ENCODE data around the gene PLD1.
"Not testable (repeated sequence)": the region's sequence is repeated elsewhere in the genome, so short reads cannot be mapped to it uniquely, and the experiment has no call there.

PLD1 gene

GRCh38 chr3:171606151-171606751, 204.0 kb downstream of the PLD1 start:
- DNase-seq: no peak

- no peak for DNase-seq
Observed at GRCh38 chr3:171604370-171604769, 205.9 kb downstream of the PLD1 start.

- DNase-seq: no peak
Observed at GRCh38 chr3:171602072-171602471, 208.2 kb downstream of the PLD1 start.

GRCh38 chr3:171600030-171600429, 210.3 kb downstream of the PLD1 start:
- DNase-seq: no peak

GRCh38 chr3:171598990-171599389, 211.3 kb downstream of the PLD1 start:
- DNase-seq: no peak

- DNase-seq: no peak
Observed at GRCh38 chr3:171592786-171593185, 217.5 kb downstream of the PLD1 start.

GRCh38 chr3:171591070-171591469, 219.2 kb downstream of the PLD1 start:
- DNase-seq: no peak

- DNase-seq: no peak
Observed at GRCh38 chr3:171586274-171586673, 224.0 kb downstream of the PLD1 start.

GRCh38 chr3:171585039-171585438, 225.2 kb downstream of the PLD1 start:
- DNase-seq: no peak

- DNase-seq: no peak
Observed at GRCh38 chr3:171584100-171584499, 226.2 kb downstream of the PLD1 start.

GRCh38 chr3:171574556-171575240, 235.6 kb downstream of the PLD1 start:
- DNase-seq: no peak

GRCh38 chr3:171569571-171570132, 240.6 kb downstream of the PLD1 start:
- DNase-seq: no peak

- DNase-seq: no peak
Observed at GRCh38 chr3:171568766-171569165, 241.5 kb downstream of the PLD1 start.

GRCh38 chr3:171566803-171567422, 243.4 kb downstream of the PLD1 start:
- DNase-seq: no peak

- no peak for DNase-seq
Observed at GRCh38 chr3:171565481-171566058, 244.7 kb downstream of the PLD1 start.

GRCh38 chr3:171564748-171565480, 245.4 kb downstream of the PLD1 start:
- DNase-seq: no peak

GRCh38 chr3:171563298-171563697, 247.0 kb downstream of the PLD1 start:
- DNase-seq: no peak

GRCh38 chr3:171562459-171562858, 247.8 kb downstream of the PLD1 start:
- DNase-seq: not testable (repeated sequence)

GRCh38 chr3:171561596-171562323, 248.5 kb downstream of the PLD1 start:
- DNase-seq: no peak

GRCh38 chr3:171559586-171559985, 250.7 kb downstream of the PLD1 start:
- DNase-seq: no peak

GRCh38 chr3:171558188-171558696, 252.0 kb downstream of the PLD1 start:
- no peak for DNase-seq

GRCh38 chr3:171557173-171557572, 253.1 kb downstream of the PLD1 start:
- DNase-seq: no peak

Measured in activated CD4-positive, CD25-positive, alpha-beta regulatory T cell treated with anti-CD3 and anti-CD28 coated beads, Interleukin-2, amount 50 U/mL, for 72 hours (primary cell).